Left ventricle myocardium inferior (tissue), 1 donor: ENCODE results near the gene ZNF318. TPM values are rescaled to one million over a fixed set of nuclear protein-coding genes. Genes with fewer than 3 reads are reported as not detected.
"Not testable (repeated sequence)": the region's sequence is repeated elsewhere in the genome, so short reads cannot be mapped to it uniquely, and the experiment has no call there.

Experiments
- DNase-seq: peaks from one replicate; pipeline ENCODE4 v3.0.0-alpha.2; 2020
- H3K27ac ChIP-seq: fragments of 200-600 bp; replicated peaks from 2 replicates; pipeline ENCODE4 v1.8.0; 2021
- H3K27me3 ChIP-seq: fragments of 200-600 bp; 2 replicates; pipeline ENCODE4 v1.8.0; 2021; ENCODE audit warnings: low read depth
- H3K36me3 ChIP-seq: fragments of 200-600 bp; 2 replicates; pipeline ENCODE4 v1.8.0; 2021
- H3K4me1 ChIP-seq: fragments of 200-600 bp; 2 replicates; pipeline ENCODE4 v1.8.0; 2021
- H3K4me3 ChIP-seq: fragments of 200-600 bp; 2 replicates; pipeline ENCODE4 v1.8.0; 2021; ENCODE audit warnings: mild to moderate bottlenecking, moderate library complexity
- H3K9me3 ChIP-seq: fragments of 200-600 bp; replicated peaks from 2 replicates; pipeline ENCODE4 v1.8.0; 2021
- intact Hi-C: fragments of 100-400 bp; cut with micrococcal nuclease; formaldehyde crosslinking; loops from one replicate; pipeline ENCODE4 v1.11.0; 2022
- total RNA-seq: library from RNA; stranded (reverse); fragmentation: NEBNext Ultra II Directional; extraction: Animal tissue kit (Norgen Biotek cat#: 25700); gene quantifications from one replicate; pipeline ENCODE4 v1.2.1, GENCODE V29; 2021
- TF ChIP-seq, protein P1 (sequence below): fragments of 200-600 bp; IDR thresholded peaks from 2 replicates; pipeline ENCODE4 v1.8.0; 2021; ENCODE audit warnings: antibody characterized with exemption, mild to moderate bottlenecking, borderline replicate concordance
- donor health status: DM: no; HTN: yes; CAD: no; lungs with severe emphysema.

ZNF318 gene
- total RNA-seq, 1 donor from 2014 or later: 12.5 TPM

DNA sequence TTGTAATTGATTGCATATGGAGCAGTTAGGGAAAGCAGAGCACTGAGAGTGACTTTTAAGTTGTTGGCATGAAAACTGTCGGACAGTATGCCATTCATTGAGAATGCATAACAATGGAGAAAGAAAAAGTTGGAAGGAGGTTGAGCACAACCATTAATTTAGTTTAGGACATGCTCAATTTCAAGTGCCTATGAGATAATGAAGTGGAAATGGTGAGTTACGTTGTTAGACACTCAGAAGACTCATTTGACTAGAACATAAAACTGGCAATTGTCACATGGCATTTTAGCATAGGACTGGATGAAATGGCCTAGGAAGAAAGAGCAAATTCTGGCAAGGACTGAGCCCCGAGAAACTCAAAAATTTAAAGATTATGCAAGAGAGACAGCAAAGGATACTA is 22.0 kb downstream of the ZNF318 start:
- intact Hi-C loops: loop anchor here (10.0 kb wide), 1 partner anchor 83 kb away; no protein-coding TSS in a partner anchor
- peaks cover 4% of the 10 kb centered on the region for H3K4me1 ChIP-seq
- DNase-seq: no peak
- peaks cover 85% of the 10 kb centered on the region for H3K36me3 ChIP-seq
- no peaks in the 10 kb centered on the region for H3K9me3 ChIP-seq
- TF ChIP-seq, protein P1, sequence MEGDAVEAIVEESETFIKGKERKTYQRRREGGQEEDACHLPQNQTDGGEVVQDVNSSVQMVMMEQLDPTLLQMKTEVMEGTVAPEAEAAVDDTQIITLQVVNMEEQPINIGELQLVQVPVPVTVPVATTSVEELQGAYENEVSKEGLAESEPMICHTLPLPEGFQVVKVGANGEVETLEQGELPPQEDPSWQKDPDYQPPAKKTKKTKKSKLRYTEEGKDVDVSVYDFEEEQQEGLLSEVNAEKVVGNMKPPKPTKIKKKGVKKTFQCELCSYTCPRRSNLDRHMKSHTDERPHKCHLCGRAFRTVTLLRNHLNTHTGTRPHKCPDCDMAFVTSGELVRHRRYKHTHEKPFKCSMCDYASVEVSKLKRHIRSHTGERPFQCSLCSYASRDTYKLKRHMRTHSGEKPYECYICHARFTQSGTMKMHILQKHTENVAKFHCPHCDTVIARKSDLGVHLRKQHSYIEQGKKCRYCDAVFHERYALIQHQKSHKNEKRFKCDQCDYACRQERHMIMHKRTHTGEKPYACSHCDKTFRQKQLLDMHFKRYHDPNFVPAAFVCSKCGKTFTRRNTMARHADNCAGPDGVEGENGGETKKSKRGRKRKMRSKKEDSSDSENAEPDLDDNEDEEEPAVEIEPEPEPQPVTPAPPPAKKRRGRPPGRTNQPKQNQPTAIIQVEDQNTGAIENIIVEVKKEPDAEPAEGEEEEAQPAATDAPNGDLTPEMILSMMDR: no peak
- H3K4me3 ChIP-seq: no peak overlapping the region
- no peak overlapping the region for H3K27ac ChIP-seq
- no peaks in the 10 kb centered on the region for H3K27me3 ChIP-seq

DNA sequence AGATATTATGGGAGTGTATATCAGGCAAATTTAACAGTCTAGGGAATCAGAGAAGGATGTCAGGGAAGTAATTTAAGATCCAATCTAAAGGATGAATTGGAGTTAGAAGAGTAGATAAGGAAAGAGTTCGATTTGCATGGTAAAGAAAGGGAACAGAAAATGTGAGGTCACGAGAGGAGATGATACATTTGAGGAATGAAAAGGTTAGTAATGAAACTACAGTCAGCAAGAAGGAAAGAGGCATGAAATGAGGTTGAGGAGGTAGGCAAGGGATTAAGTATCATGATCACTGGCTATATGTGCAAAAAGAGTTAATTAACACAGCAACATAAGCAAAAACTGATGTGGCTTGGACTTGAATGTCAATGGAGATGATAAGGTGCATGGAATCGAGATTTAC is 22.4 kb downstream of the ZNF318 start:
- TF ChIP-seq, protein P1: no peak
- Histone ChIP-seq H3K4me1 (peaks cover 4% of the 10 kb centered on the region), H3K4me3 (no peak overlapping the region), H3K36me3 (peaks cover 89% of the 10 kb centered on the region), H3K9me3 (no peaks in the 10 kb centered on the region), H3K27me3 (no peaks in the 10 kb centered on the region), H3K27ac (no peak overlapping the region)
- intact Hi-C loops: loop anchor here (10.0 kb wide), 1 partner anchor 82 kb away; no protein-coding TSS in a partner anchor
- DNase-seq: no peak

- H3K9me3 ChIP-seq, H3K27me3 ChIP-seq, DNase-seq, H3K4me1 ChIP-seq, H3K27ac ChIP-seq, H3K4me3 ChIP-seq: not testable (repeated sequence)
- intact Hi-C loops: loop anchor here (10.0 kb wide), 1 partner anchor 81 kb away; no protein-coding TSS in a partner anchor
- peaks cover 92% of the 10 kb centered on the region for H3K36me3 ChIP-seq
Measured at GRCh38 chr6:43346243-43346642, 23.2 kb downstream of the ZNF318 start.

GRCh38 chr6:43339168-43339567 is 30.3 kb downstream of the ZNF318 start:
- Histone ChIP-seq H3K4me1 (peaks cover 11% of the 10 kb centered on the region), H3K4me3 (no peak overlapping the region), H3K36me3 (peaks cover 65% of the 10 kb centered on the region), H3K27ac (no peak overlapping the region), H3K9me3 (no peaks in the 10 kb centered on the region), H3K27me3 (no peaks in the 10 kb centered on the region)
- no peak for DNase-seq
- TF ChIP-seq, protein P1: no peak
- intact Hi-C loops: no loop called here

DNA sequence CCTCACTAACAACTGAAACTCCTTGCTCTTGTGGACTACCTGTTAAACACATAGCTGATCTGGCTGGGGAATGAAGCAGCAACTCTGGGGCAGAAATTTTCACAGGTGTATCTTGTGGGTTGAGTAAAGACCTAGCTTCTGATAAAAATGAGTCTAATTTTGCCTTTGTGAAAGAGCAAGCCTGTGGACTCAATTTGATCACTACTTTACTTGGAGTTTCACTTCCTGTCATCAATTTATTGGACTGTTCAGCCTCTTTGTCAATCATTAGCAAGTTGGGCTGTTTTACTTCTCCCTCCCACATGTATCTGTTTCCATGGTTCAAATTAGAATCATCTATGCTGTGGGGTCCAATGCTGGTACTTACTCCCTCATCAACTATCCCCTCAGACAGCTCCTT is 31.2 kb downstream of the ZNF318 start:
- TF ChIP-seq, protein P1: no peak
- Histone ChIP-seq H3K4me1 (peaks cover 15% of the 10 kb centered on the region), H3K9me3 (no peaks in the 10 kb centered on the region), H3K27ac (no peak overlapping the region), H3K27me3 (no peaks in the 10 kb centered on the region), H3K36me3 (peaks cover 55% of the 10 kb centered on the region), H3K4me3 (no peak overlapping the region)
- DNase-seq: no peak
- intact Hi-C loops: no loop called here

DNA sequence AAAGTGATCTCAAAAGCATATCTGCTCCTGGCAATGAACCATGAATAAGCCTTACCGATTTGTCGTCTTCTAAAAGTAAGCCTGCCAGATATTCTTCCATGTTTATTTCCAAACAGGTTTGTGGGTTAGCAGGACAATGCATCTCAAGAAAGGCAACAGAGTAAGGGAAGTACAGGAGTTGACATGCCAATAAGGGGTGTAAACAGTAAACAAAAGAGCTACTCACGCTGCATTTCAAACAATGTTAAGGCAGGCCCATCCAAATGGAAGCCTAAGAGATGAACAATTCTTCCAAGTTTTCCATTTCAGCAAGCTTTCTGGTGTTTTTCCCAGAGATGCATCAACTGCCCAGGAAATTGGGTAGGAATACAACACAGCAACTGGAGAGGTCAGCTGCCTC is 33.1 kb downstream of the ZNF318 start:
- H3K4me1 ChIP-seq: peaks cover 15% of the 10 kb centered on the region
- no peak for DNase-seq
- TF ChIP-seq, protein P1: no peak
- no peak overlapping the region for H3K4me3 ChIP-seq
- H3K36me3 ChIP-seq: peaks cover 37% of the 10 kb centered on the region
- intact Hi-C loops: no loop called here
- peak overlapping the region; percentile 2 for H3K27ac ChIP-seq
- no peaks in the 10 kb centered on the region for H3K9me3 ChIP-seq
- H3K27me3 ChIP-seq: no peaks in the 10 kb centered on the region
